Right cardiac atrium (tissue), 5 donors: ENCODE results near the gene SIPA1. TPM values are rescaled to one million over a fixed set of nuclear protein-coding genes. Genes with fewer than 3 reads are reported as not detected.
"Not testable (repeated sequence)": the region's sequence is repeated elsewhere in the genome, so short reads cannot be mapped to it uniquely, and the experiment has no call there.

Experiments used
- ATAC-seq, 2 donors: fragments of 200-7000 bp; cut with Tn5 transposase; one replicate each; pipeline versions ENCODE4 v1.8.0 to v1.9.1; 2020; ENCODE audit warnings: moderate library complexity in 2 of 2, mild to moderate bottlenecking in 1 of 2
- DNase-seq, 3 donors: peaks; one replicate each; pipeline ENCODE4 v3.0.0-alpha.2; 2020
- H3K27ac ChIP-seq: one replicate; pipeline ENCODE4 v1.5.1; 2013; ENCODE audit warnings: mild to moderate bottlenecking, low read length, control low read depth, moderate library complexity
- H3K27me3 ChIP-seq: one replicate; pipeline ENCODE4 v1.6.1; 2013; ENCODE audit not compliant: control insufficient read depth, insufficient read depth
- H3K4me1 ChIP-seq: one replicate; pipeline ENCODE4 v1.6.1; 2013; ENCODE audit warnings: low read length; ENCODE audit not compliant: control insufficient read depth, insufficient read depth
- H3K4me3 ChIP-seq: one replicate; pipeline ENCODE4 v1.5.1; 2013; ENCODE audit warnings: low read length, control low read depth
- H3K9me3 ChIP-seq: one replicate; pipeline ENCODE4 v1.6.1; 2013; ENCODE audit warnings: low read length; ENCODE audit not compliant: control insufficient read depth
- WGBS: extraction: QIAGEN DNeasy Blood & Tissue Kit; methylation state at CpG from one replicate; pipeline ENCODE4 v1.1.7; 2013; 5-methylcytosine and 5-hydroxymethylcytosine counted together
- intact Hi-C, 4 donors: fragments of 100-400 bp; cut with DNase I; formaldehyde crosslinking; loops; one replicate each; pipeline versions ENCODE4 v1.11.0 to v1.14.0; 2022 to 2023
- polyA plus RNA-seq: library from polyadenylated mRNA; stranded (reverse); fragments of 200-250 nt; gene quantifications from one replicate; pipeline ENCODE4 v1.2.3, GENCODE V29; 2013
- total RNA-seq, 4 donors: library from RNA; stranded (reverse); fragmentation: NEBNext Ultra II Directional; extraction: Animal tissue kit (Norgen Biotek cat#: 25700); gene quantifications; one replicate each; pipeline ENCODE4 v1.2.1, GENCODE V29; 2021
- donor health status: healthy with polysubstance abuse.
- donor health status: DM: no; HTN: yes; CAD: no.
- donor health status: DM: no; HTN: no; CAD: no.
- donor health status: DM: no; HTN: yes; CAD: no; lungs with severe emphysema.
- donor health status: DM: yes; HTN: yes; CAD: no.

SIPA1 gene
- total and polyA plus RNA-seq, 5 donors: 19.3 to 27.4 (median 25.2) TPM

DNA sequence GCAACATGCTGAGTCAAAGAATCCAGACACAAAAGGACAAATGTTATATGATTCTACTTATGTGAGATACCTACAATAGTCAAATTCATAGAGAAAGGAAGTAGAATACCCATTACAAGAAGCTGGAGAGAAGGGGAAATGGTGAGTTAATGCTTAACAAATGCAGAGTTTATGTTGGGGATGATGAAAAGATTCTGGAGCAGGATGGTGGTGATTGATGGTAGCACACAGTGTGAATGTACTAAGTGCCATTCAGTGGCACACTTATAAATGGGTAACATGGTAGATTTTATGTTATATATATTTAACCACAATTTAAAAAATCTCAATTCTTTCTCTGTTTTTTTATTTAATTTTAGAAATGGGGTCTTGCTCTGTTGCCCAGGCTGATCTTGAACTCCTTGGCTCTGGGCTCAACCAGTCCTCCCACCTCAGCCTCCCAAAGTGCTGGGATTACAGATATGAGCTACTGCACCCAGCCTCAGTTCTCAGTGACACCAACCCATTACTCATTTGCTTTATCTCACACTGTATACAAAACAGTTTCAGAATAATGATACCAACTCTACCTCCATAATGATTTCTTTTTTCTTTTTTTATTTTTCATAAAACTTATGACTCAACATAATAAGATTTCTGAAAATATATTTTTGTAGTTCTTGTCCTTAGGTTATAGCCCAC is 34.4 kb downstream of the SIPA1 start:
- no peaks in the 10 kb centered on the region for H3K27me3 ChIP-seq
- no peak overlapping the region for H3K4me3 ChIP-seq
- no peak for ATAC-seq
- no peak for DNase-seq
- intact Hi-C loops: no loop called here
- H3K27ac ChIP-seq: no peak overlapping the region
- H3K9me3 ChIP-seq: no peaks in the 10 kb centered on the region
- H3K4me1 ChIP-seq: no peaks in the 10 kb centered on the region

DNA sequence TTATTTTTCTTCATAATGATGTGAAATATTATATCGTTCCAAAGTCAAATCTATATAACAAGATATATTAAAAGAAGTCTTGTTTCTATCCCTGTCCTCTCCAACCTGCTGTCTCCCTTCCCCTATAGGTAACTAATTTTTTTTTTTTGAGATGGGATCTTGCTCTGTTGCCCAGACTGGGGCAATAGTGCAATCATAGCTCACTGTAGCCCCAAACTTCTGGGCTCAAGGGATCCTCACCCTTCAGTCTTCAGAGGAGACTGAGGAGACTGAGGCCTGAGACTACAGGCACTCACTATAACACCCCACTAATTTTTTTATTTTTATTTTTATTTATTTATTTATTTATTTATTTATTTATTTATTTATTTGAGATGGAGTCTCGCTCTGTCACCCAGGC is 35.1 kb downstream of the SIPA1 start:
- no peak overlapping the region for H3K27ac ChIP-seq
- H3K4me3 ChIP-seq: no peak overlapping the region
- DNase-seq (no peak), ATAC-seq (no peak)
- H3K4me1 ChIP-seq: no peaks in the 10 kb centered on the region
- H3K27me3 ChIP-seq: no peaks in the 10 kb centered on the region
- 97% methylated on average over 2 of the region's 2 CpGs for WGBS
- intact Hi-C loops: no loop called here
- no peaks in the 10 kb centered on the region for H3K9me3 ChIP-seq

DNA sequence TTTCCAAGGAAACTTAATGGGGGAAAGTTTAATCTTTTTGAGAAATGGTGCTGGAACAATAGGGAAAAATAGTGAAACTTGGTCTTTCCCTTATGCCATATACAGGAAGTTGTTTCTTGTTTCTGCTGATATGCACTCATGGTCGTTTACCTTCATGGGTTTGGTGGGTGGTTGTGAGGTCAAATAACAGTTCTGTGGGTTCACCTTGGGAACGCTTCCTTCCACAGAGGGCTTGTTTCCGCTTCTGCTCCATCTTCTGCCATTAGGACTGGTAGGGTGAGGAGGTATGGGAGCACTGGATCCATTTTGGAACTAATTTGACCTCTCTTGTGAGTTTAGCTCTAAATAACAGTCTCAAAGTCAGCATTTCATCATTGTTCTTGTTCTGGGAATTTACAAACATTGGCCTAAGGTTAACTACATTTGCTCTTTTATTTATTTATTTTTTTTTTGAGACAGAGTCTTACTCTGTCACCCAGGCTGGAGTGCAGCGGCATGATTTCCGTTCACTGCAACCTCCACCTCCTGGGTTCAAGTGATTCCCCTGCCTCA is 42.4 kb downstream of the SIPA1 start:
- WGBS: 84% methylated on average over 5 of the region's 5 CpGs
- intact Hi-C loops: no loop called here
- Histone ChIP-seq H3K4me3 (no peak overlapping the region), H3K27ac (no peak overlapping the region), H3K9me3 (no peaks in the 10 kb centered on the region), H3K27me3 (no peaks in the 10 kb centered on the region), H3K4me1 (no peaks in the 10 kb centered on the region)
- no peak for DNase-seq
- no peak for ATAC-seq

DNA sequence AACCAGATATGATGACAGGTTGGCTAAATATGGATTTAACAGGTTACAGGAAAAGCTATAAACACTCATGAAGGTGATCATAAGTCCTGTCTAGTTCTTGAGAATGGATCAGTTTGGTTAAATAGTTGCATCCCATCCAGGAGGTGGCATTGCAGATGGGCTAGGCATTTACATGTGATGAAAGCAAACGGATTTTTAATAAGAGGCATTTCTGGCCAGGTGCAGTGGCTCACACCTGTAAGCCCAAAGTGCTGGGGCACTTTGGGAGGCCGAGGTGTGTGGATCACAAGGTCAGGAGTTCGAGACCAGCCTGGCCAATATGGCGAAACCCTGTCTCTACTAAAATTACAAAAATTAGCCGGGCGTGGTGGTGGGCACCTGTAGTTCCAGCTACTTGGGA is 45.6 kb downstream of the SIPA1 start:
- ATAC-seq, H3K27me3 ChIP-seq, intact Hi-C loops, H3K9me3 ChIP-seq, H3K4me1 ChIP-seq, H3K4me3 ChIP-seq, DNase-seq, H3K27ac ChIP-seq: not testable (repeated sequence)
- 84% methylated on average over 6 of the region's 6 CpGs for WGBS

DNA sequence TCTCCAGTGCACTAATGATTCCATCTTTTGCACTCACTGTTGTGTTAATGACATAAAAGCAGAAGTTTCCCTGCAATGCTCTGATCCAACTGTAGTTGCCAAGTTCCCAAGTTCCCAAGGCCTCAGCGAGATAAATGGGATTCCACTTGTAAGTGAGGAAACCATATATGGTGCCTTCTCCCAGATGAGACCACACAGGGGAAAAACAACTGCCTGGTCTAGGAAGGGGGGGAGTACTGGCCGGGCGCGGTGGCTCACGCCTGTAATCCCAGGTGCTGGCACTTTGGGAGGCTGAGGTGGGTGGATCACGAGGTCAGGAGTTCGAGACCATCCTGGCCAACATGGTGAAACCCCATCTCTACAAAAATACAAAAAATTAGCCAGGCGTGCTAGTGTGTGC is 48.1 kb downstream of the SIPA1 start:
- no peak overlapping the region for H3K4me3 ChIP-seq
- WGBS: 60% methylated on average over 8 of the region's 8 CpGs
- no peaks in the 10 kb centered on the region for H3K4me1 ChIP-seq
- no peaks in the 10 kb centered on the region for H3K9me3 ChIP-seq
- ATAC-seq: peak; percentile 61 to 86
- intact Hi-C loops: no loop called here
- peak overlapping the region; percentile 35 for H3K27ac ChIP-seq
- peak in 1 of 3 donors; percentile 62 for DNase-seq
- no peaks in the 10 kb centered on the region for H3K27me3 ChIP-seq

DNA sequence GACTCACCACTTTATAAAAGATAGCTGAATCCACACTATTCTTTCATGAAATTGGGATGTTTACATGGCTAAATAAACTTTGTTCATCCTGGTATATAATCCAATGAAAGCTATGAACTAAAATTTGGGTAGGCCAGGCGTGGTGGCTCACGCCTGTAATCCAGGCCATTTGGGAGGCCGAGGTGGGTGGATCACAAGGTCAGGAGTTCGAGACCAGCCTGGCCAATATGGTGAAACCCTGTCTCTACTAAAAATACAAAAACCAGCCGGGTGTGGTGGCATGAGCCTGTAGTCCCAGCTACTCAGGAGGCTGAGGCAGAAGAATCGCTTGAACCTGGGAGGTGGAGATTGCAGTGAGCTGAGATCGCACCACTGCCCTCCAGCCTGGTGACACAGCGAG is 53.9 kb downstream of the SIPA1 start:
- ATAC-seq, H3K4me3 ChIP-seq, H3K27ac ChIP-seq, H3K9me3 ChIP-seq, H3K27me3 ChIP-seq, intact Hi-C loops, DNase-seq, H3K4me1 ChIP-seq: not testable (repeated sequence)
- 93% methylated on average over 8 of the region's 8 CpGs for WGBS

DNA sequence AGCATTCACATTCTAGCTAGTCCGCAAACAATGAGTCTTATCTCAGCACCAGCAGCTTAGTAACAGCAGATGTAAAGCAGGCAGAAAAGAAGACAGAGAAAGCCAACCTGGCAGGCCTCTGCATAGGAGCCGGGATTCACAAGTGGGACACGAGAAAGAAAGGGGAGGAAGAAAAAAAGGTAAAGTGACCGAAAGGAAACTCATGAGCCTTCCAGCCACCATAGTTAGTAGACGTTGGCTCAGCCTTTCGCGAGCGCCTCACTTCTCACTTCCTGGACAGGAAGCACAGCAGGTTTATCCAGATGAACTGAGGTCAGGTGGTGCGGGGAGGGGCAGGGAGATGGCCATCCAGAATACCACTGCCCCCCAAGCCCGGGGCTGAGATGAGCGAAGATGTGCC is 54.5 kb downstream of the SIPA1 start:
- no peaks in the 10 kb centered on the region for H3K9me3 ChIP-seq
- WGBS: 52% methylated on average over 11 of the region's 11 CpGs
- H3K4me3 ChIP-seq: no peak overlapping the region
- intact Hi-C loops: no loop called here
- H3K27ac ChIP-seq: no peak overlapping the region
- DNase-seq (no peak), ATAC-seq (peak in 1 of 2 donors; percentile 66)
- peaks cover 3% of the 10 kb centered on the region for H3K4me1 ChIP-seq
- H3K27me3 ChIP-seq: no peaks in the 10 kb centered on the region

DNA sequence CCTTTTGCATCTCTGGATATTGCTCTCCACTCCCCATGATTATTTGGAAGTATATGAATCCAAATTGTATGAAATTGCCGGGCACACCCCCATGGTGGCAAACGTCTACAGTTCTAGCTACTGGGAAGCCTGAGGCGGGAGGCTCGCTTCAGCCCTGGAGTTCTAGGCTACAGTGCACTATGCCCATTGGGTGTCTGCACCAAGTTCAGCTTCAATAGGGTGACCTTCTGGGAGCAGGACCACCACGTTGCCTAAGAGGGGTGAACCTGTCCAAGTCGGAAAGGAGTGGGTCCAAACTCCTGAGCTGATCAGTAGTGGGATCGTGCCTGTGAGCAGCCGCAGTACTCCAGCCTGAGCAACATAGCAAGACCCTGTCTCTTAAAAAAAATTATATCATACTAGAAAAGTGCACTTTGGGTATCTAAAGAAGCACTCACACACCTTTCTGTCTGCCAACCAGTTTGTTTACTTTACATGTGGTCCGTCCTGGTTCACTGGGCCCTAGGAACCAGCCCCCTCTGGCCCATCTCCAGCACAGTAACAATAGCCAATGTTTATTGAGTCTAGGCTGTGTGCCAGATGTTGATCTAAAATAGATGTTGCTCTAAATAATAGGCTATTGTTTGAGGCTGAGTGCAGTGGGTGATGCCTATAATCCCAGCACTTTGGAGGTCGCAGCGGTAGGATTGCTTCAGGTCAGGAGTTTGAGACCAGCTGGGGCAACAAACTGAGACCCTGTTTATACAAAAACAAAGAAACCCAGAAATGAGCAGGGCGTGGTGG is 57.7 kb downstream of the SIPA1 start:
- intact Hi-C loops: no loop called here
- no peaks in the 10 kb centered on the region for H3K9me3 ChIP-seq
- 70% methylated on average over 12 of the region's 12 CpGs for WGBS
- ATAC-seq (peak; percentile 34 to 50), DNase-seq (peak in 1 of 3 donors; percentile 72)
- no peaks in the 10 kb centered on the region for H3K27me3 ChIP-seq
- H3K27ac ChIP-seq: peak overlapping the region; percentile 49
- peaks cover 3% of the 10 kb centered on the region for H3K4me1 ChIP-seq
- H3K4me3 ChIP-seq: no peak overlapping the region

DNA sequence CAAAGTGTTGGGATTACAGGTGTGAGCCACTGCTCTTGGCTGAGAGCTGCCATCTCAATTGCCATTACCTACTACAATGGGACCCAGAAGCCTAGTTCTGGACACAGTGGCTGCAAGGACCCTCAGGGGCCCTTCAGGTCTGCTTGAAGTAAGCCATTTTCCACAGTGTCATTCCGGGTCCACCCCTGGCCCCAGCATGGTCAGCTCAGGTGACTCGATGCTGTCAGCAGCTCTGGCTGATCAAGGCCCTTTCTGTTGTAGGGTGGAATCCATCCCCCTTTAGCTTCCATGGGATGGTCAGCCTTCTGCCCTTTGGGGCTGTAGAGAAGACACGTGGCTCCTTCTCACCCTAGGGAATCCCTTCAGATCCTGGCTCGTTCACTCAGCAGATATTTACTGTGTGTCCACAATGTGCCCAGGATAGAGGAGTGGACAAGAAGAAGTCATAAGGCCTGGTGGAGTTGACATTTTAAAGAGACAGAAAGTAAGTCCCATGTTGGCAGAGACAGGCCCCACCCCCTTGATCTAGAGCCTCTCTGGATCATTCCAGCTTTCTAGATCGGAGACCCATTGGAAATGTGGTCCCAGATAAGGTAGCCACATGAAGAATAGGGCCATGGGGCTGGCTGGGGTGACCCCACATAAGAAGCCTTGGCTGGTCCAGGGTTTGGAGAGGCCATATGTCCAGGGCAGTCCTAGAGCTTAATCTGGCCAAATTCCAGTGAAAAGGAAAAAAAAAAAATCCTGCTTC is 59.1 kb downstream of the SIPA1 start:
- Histone ChIP-seq H3K27me3 (no peaks in the 10 kb centered on the region), H3K9me3 (no peaks in the 10 kb centered on the region), H3K4me3 (no peak overlapping the region), H3K27ac (no peak overlapping the region), H3K4me1 (peaks cover 3% of the 10 kb centered on the region)
- intact Hi-C loops: no loop called here
- 83% methylated on average over 5 of the region's 5 CpGs for WGBS
- DNase-seq (no peak), ATAC-seq (no peak)

DNA sequence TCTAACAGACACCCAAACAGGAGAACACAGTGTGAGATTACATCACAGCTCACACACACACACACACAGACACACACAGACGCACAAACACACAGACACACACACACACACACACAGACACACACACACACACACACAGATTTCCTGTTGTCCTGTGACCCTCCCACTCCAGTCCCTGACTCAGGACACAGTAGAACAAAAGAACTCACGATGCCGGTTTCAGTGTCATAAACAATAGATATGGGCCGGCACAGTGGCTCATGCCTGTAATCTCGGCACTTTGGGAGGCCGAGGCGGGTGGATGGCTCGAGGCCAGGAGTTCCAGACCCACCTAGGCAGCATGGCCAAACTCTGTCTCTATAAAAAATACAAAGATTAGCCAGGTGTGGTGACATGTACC is 60.3 kb downstream of the SIPA1 start:
- WGBS: 45% methylated on average over 8 of the region's 8 CpGs
- peak in 1 of 2 donors; percentile 72 for ATAC-seq
- H3K9me3 ChIP-seq: no peaks in the 10 kb centered on the region
- no peaks in the 10 kb centered on the region for H3K27me3 ChIP-seq
- H3K4me3 ChIP-seq: no peak overlapping the region
- H3K27ac ChIP-seq: no peak overlapping the region
- no peak for DNase-seq
- H3K4me1 ChIP-seq: peaks cover 3% of the 10 kb centered on the region
- intact Hi-C loops: no loop called here

DNA sequence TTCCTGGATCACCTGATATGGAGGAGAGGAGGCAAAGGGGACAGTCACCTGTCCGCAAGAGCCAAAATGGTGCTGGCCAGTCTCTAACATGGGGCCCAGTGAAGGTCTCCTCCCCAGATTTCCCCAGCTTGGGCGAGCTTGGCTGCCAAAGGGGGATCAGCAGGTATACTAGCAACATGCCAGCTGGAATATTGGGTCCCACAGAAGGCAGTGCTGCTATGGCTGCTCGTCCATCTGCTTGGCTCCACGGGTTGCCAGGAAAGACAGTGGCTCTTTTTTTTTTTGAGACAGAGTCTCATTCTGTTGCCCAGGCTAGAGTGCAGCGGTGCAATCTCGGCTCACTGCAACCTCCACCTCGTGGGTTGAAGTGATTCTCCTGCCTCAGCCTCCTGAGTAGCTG is 61.4 kb downstream of the SIPA1 start:
- intact Hi-C loops: no loop called here
- 77% methylated on average over 7 of the region's 7 CpGs for WGBS
- no peak overlapping the region for H3K27ac ChIP-seq
- H3K9me3 ChIP-seq: no peaks in the 10 kb centered on the region
- no peak overlapping the region for H3K4me3 ChIP-seq
- ATAC-seq (no peak), DNase-seq (no peak)
- no peaks in the 10 kb centered on the region for H3K4me1 ChIP-seq
- H3K27me3 ChIP-seq: no peaks in the 10 kb centered on the region
